Measurements from ENCODE around the gene MSH3. TPM values are rescaled to one million over a fixed set of nuclear protein-coding genes. Genes with fewer than 3 reads are reported as not detected.

MSH3 gene
- total and polyA plus RNA-seq, 2 of the 8 experiments (the other 6 are each of a cell fraction or from before 2014, with no cell fraction given): 3.6 to 22.6 TPM

- TF ChIP-seq CHD7 (IDR thresholded peaks at IDR 0.05; ENCODE audit: insufficient replicate concordance, low read length) (no peak), NANOG (IDR thresholded peaks at IDR 0.05; ENCODE audit: insufficient read depth, low read depth, low read length, poor library complexity, severe bottlenecking) (no peak), BCL11A (IDR thresholded peaks at IDR 0.05; ENCODE audit: low read depth in 2 of 2, low read length in 2 of 2) (no peak), MAFK (IDR thresholded peaks at IDR 0.05; ENCODE audit: low read depth, low read length) (no peak), EZH2 (IDR thresholded peaks at IDR 0.05; ENCODE audit: low read depth, low read length, severe bottlenecking) (no peak), MAX (IDR thresholded peaks at IDR 0.05) (no peak)
These were observed 85.4 kb downstream of the MSH3 start (continued) for GRCh38 chr5:80739898-80740297.

All from H1 (cell line).